ENCODE measurements around the gene PTGER4. TPM values are rescaled to one million over a fixed set of nuclear protein-coding genes. Genes with fewer than 3 reads are reported as not detected.

Gene PTGER4
- polyA plus RNA-seq, 1 donor (not counting 4 experiments of a cell fraction or from before 2014, with no cell fraction given), result 12.2 TPM

- H3K9me1 ChIP-seq (ENCODE audit: control insufficient read depth, extremely low read depth, insufficient read depth, low read length), result no peaks in the 10 kb centered on the region
- peaks cover 2% of the 10 kb centered on the region for H3K4me1 ChIP-seq (ENCODE audit: control insufficient read depth, extremely low read depth, insufficient read depth, low read length)
- H3K79me2 ChIP-seq (ENCODE audit: control insufficient read depth, insufficient read depth, low read length), result no peaks in the 10 kb centered on the region
- H2AFZ ChIP-seq (ENCODE audit: control insufficient read depth, low read length), result no peak overlapping the region
- H3K4me2 ChIP-seq (ENCODE audit: control insufficient read depth, extremely low read depth, insufficient read depth, low read depth, low read length), result no peak overlapping the region
- no peak overlapping the region for H3K4me3 ChIP-seq (ENCODE audit: control insufficient read depth in 2 of 3, extremely low read depth in 1 of 3, insufficient read depth in 2 of 3, low read depth in 1 of 3, low read length in 3 of 3)
- no peak overlapping the region for H3K9ac ChIP-seq (ENCODE audit: control insufficient read depth, extremely low read depth, insufficient read depth, low read length)
- dilution Hi-C loops (cut with MboI; ENCODE audit: extremely low pct_ligation_motif_present, low sequenced_read_pairs), result no loop called here
- no peak overlapping the region for H3K27ac ChIP-seq (ENCODE audit: control insufficient read depth, insufficient read depth, low read length)
- FAIRE-seq (no peak), DNase-seq (ENCODE audit: low read depth, low spot score) (no peak)
- no peaks in the 10 kb centered on the region for H3K9me3 ChIP-seq (ENCODE audit: control insufficient read depth, low read depth, low read length)
- H3K27me3 ChIP-seq (ENCODE audit: control insufficient read depth, extremely low read depth, insufficient read depth, low read length), result no peaks in the 10 kb centered on the region
- no peaks in the 10 kb centered on the region for H4K20me1 ChIP-seq (ENCODE audit: control insufficient read depth, extremely low read depth, insufficient read depth, low read length)
- TF ChIP-seq EZH2 (IDR thresholded peaks at IDR 0.05; ENCODE audit: low read length), result no peak
- TF ChIP-seq, protein P1, sequence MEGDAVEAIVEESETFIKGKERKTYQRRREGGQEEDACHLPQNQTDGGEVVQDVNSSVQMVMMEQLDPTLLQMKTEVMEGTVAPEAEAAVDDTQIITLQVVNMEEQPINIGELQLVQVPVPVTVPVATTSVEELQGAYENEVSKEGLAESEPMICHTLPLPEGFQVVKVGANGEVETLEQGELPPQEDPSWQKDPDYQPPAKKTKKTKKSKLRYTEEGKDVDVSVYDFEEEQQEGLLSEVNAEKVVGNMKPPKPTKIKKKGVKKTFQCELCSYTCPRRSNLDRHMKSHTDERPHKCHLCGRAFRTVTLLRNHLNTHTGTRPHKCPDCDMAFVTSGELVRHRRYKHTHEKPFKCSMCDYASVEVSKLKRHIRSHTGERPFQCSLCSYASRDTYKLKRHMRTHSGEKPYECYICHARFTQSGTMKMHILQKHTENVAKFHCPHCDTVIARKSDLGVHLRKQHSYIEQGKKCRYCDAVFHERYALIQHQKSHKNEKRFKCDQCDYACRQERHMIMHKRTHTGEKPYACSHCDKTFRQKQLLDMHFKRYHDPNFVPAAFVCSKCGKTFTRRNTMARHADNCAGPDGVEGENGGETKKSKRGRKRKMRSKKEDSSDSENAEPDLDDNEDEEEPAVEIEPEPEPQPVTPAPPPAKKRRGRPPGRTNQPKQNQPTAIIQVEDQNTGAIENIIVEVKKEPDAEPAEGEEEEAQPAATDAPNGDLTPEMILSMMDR (optimal IDR thresholded peaks at IDR 0.05 in 1 of 3, IDR thresholded peaks at IDR 0.05 in 1 of 3, conservative IDR thresholded peaks at IDR 0.05 in 1 of 3; ENCODE audit: extremely low read depth in 1 of 3, insufficient read depth in 2 of 3, low read length in 3 of 3), result no peak
- H3K36me3 ChIP-seq (ENCODE audit: control insufficient read depth in 2 of 2, extremely low read depth in 1 of 2, insufficient read depth in 2 of 2, low read length in 2 of 2), result no peaks in the 10 kb centered on the region
These were observed 34.3 kb downstream of the PTGER4 start for GRCh38 chr5:40714001-40714400.

DNA sequence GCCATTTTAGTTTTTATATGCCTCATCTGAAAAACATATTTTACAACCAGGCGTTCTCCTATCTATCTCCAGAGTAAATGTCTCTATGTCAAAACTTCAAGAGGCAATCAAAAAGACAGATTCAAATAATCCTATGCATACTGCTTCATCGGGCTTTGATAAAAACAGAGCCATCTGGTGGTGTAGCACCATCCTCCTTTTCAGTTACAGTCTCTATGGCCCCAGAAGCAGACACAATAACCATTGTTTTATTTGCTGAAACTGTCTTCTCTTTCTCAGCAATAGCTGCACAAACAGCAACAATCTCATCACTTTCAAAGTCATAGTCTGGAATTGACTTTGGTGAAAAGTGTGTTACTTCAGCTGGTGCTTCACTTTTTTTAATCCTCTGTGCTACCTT lies 36.3 kb downstream of the PTGER4 start:
- FAIRE-seq (peak; percentile 76), DNase-seq (ENCODE audit: low read depth, low spot score) (no peak)
- Histone ChIP-seq H3K4me1 (ENCODE audit: control insufficient read depth, extremely low read depth, insufficient read depth, low read length) (peaks cover 2% of the 10 kb centered on the region), H4K20me1 (ENCODE audit: control insufficient read depth, extremely low read depth, insufficient read depth, low read length) (no peaks in the 10 kb centered on the region), H3K27ac (ENCODE audit: control insufficient read depth, insufficient read depth, low read length) (no peak overlapping the region), H3K27me3 (ENCODE audit: control insufficient read depth, extremely low read depth, insufficient read depth, low read length) (no peaks in the 10 kb centered on the region), H2AFZ (ENCODE audit: control insufficient read depth, low read length) (no peak overlapping the region), H3K4me2 (ENCODE audit: control insufficient read depth, extremely low read depth, insufficient read depth, low read depth, low read length) (no peak overlapping the region), H3K9me3 (ENCODE audit: control insufficient read depth, low read depth, low read length) (no peaks in the 10 kb centered on the region), H3K79me2 (ENCODE audit: control insufficient read depth, insufficient read depth, low read length) (no peaks in the 10 kb centered on the region), H3K4me3 (ENCODE audit: control insufficient read depth in 2 of 3, extremely low read depth in 1 of 3, insufficient read depth in 2 of 3, low read depth in 1 of 3, low read length in 3 of 3) (no peak overlapping the region), H3K9ac (ENCODE audit: control insufficient read depth, extremely low read depth, insufficient read depth, low read length) (no peak overlapping the region), H3K36me3 (ENCODE audit: control insufficient read depth in 2 of 2, extremely low read depth in 1 of 2, insufficient read depth in 2 of 2, low read length in 2 of 2) (no peaks in the 10 kb centered on the region), H3K9me1 (ENCODE audit: control insufficient read depth, extremely low read depth, insufficient read depth, low read length) (no peaks in the 10 kb centered on the region)
- TF ChIP-seq, protein P1 (optimal IDR thresholded peaks at IDR 0.05 in 1 of 3, IDR thresholded peaks at IDR 0.05 in 1 of 3, conservative IDR thresholded peaks at IDR 0.05 in 1 of 3; ENCODE audit: extremely low read depth in 1 of 3, insufficient read depth in 2 of 3, low read length in 3 of 3), result peak in 1 of 3 experiments; percentile 46
- no peak for TF ChIP-seq EZH2 (IDR thresholded peaks at IDR 0.05; ENCODE audit: low read length)
- dilution Hi-C loops (cut with MboI; ENCODE audit: extremely low pct_ligation_motif_present, low sequenced_read_pairs), result no loop called here
